ENCODE data around the gene MPO. TPM values are rescaled to one million over a fixed set of nuclear protein-coding genes. Genes with fewer than 3 reads are reported as not detected.

Gene MPO
- polyA plus RNA-seq, 4 donors, result 2.8 to 10.8 (median 4.0) TPM

GRCh38 chr17:58265902-58266875 lies 14.5 kb downstream of the MPO start:
- DNase-seq (ENCODE audit: low read depth in 4 of 4, low spot score in 2 of 4), result no peak

GRCh38 chr17:58265271-58265670 lies 15.5 kb downstream of the MPO start:
- no peak for DNase-seq (ENCODE audit: low read depth in 4 of 4, low spot score in 2 of 4)

- DNase-seq (ENCODE audit: low read depth in 4 of 4, low spot score in 2 of 4), result no peak
Observed at GRCh38 chr17:58264407-58265103, 16.2 kb downstream of the MPO start.

- no peak for DNase-seq (ENCODE audit: low read depth in 4 of 4, low spot score in 2 of 4)
Observed at GRCh38 chr17:58263773-58264172, 17.0 kb downstream of the MPO start.

GRCh38 chr17:58262149-58262548 lies 18.6 kb downstream of the MPO start:
- DNase-seq (ENCODE audit: low read depth in 4 of 4, low spot score in 2 of 4), result no peak

- no peak for DNase-seq (ENCODE audit: low read depth in 4 of 4, low spot score in 2 of 4)
Observed at GRCh38 chr17:58254803-58255202, 25.9 kb downstream of the MPO start.

- no peak for DNase-seq (ENCODE audit: low read depth in 4 of 4, low spot score in 2 of 4)
Observed at GRCh38 chr17:58253082-58253481, 27.7 kb downstream of the MPO start.

GRCh38 chr17:58252141-58252540 lies 28.6 kb downstream of the MPO start:
- no peak for DNase-seq (ENCODE audit: low read depth in 4 of 4, low spot score in 2 of 4)

GRCh38 chr17:58250344-58251011 lies 30.3 kb downstream of the MPO start:
- no peak for DNase-seq (ENCODE audit: low read depth in 4 of 4, low spot score in 2 of 4)

GRCh38 chr17:58249270-58250133 lies 31.2 kb downstream of the MPO start:
- peak; percentile 34 to 62 (median 55) for DNase-seq (ENCODE audit: low read depth in 4 of 4, low spot score in 2 of 4)

GRCh38 chr17:58248955-58249269 lies 31.8 kb downstream of the MPO start:
- DNase-seq (ENCODE audit: low read depth in 4 of 4, low spot score in 2 of 4), result no peak

GRCh38 chr17:58247511-58248363 lies 33.0 kb downstream of the MPO start:
- DNase-seq (ENCODE audit: low read depth in 4 of 4, low spot score in 2 of 4), result no peak

- DNase-seq (ENCODE audit: low read depth in 4 of 4, low spot score in 2 of 4), result no peak
Observed at GRCh38 chr17:58246781-58247180, 34.0 kb downstream of the MPO start.

GRCh38 chr17:58246104-58246740 lies 34.5 kb downstream of the MPO start:
- no peak for DNase-seq (ENCODE audit: low read depth in 4 of 4, low spot score in 2 of 4)

GRCh38 chr17:58245428-58246103 lies 35.2 kb downstream of the MPO start:
- no peak for DNase-seq (ENCODE audit: low read depth in 4 of 4, low spot score in 2 of 4)

GRCh38 chr17:58244963-58245362 lies 35.8 kb downstream of the MPO start:
- DNase-seq (ENCODE audit: low read depth in 4 of 4, low spot score in 2 of 4), result no peak

- no peak for DNase-seq (ENCODE audit: low read depth in 4 of 4, low spot score in 2 of 4)
Observed at GRCh38 chr17:58242171-58242784, 38.5 kb downstream of the MPO start.

- DNase-seq (ENCODE audit: low read depth in 4 of 4, low spot score in 2 of 4), result no peak
Observed at GRCh38 chr17:58239987-58240386, 40.7 kb downstream of the MPO start.
